Activated effector memory CD4-positive, alpha-beta T cell treated with anti-CD3 and anti-CD28 coated beads, Interleukin-2, amount 50 U/mL, for 16 hours (primary cell): ENCODE data around the gene CCDC188.
A peak's percentile ranks its signal among the peaks of the same experiment; 100 is the strongest.
"Not testable (repeated sequence)": the region's sequence is repeated elsewhere in the genome, so short reads cannot be mapped to it uniquely, and the experiment has no call there.

ENCODE experiments used
- DNase-seq: peaks from one replicate; pipeline ENCODE4 v3.0.0-alpha.2; 2020

The CCDC188 gene

DNA sequence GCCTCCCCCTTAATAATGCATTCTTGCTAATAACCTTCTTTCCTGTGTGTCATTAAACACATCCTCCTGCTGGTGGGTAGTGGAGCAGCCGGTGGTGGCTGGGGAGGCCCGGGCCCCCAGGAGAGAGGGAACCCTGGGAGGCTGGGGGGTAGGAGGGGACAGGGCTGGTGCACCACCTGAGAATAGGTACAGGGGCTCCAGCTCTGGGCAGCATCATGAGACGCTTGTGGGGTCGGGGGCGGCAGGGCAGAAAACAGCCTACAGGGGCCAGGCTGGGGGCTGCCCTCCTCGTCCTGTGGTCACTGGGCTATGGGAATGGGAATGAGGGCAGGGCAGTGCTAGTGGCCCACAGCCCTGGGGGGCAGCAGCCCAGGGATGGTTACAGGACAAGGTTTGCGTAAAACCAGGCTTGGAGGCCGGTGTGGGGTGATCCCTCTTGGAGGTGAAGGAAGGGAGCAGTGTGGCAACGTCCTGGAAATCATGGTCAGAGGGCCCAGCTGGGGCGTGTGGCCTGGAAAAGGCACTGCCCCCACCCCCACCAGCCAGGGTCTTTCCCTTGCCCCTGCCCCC is 18.5 kb upstream of the CCDC188 start:
- DNase-seq = no peak

GRCh38 chr22:20167643-20168322 is 16.9 kb upstream of the CCDC188 start:
- no peak for DNase-seq

DNA sequence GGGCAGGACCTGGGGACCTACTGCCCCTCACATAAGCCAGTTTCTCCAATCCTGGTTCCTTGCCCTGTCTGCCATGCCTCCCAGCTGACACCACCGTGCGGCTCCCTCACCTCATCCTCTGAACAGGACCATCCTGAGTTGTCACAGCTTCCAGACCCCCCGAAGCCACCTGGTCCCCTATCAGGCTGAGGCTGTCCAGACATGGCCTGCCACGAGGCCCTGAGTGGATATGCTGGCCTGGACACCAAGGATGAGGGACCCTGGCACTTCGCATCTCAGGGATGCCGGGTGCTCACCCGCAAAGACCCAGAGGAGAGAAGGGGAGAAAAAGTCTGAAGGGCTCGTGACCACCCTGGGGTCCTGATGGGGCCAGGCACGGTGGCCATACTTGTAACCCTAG is 15.8 kb upstream of the CCDC188 start:
- no peak for DNase-seq

GRCh38 chr22:20165913-20166312 is 15.1 kb upstream of the CCDC188 start:
- no peak for DNase-seq

DNA sequence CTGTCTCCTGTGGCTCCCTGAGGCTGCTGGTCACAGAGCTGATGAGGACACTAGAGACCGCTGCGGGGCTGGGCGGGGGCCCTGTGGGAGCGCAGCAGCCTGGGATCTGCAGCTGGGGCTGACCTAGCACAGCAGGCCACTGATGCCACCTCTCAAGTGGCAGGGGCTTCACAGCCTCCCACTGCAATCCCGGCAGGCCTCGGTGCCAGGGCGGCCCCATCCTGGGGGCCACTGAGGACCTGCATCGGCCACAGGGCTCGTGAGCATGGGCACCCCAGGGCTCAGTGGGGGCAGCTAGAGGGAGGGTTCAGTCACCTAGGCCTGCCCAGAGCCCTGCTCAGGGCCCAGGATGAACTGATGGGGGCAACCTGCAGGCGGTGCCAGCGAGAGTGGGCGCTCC is 14.6 kb upstream of the CCDC188 start:
- no peak for DNase-seq

GRCh38 chr22:20164863-20165262 is 14.0 kb upstream of the CCDC188 start:
- DNase-seq = no peak

DNA sequence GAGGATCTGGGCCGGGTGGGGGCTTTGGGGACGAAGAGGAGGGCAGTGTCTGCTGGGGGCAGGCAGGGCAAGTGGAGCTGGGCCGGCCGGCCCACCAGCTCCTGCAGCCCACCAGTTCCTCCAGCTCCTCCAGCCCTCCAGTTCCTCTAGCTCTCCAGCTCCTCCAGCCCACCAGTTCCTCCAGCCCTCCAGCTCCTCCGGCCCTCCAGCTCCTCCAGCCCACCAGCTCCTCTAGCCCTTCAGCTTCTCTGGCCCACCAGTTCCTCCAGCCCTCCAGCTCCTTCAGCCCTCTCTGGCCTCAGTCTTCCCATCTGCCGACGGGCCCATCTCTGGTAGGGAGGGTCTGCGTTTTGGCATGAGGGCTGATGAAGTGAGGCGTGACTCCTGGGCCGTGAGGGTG is 9.2 kb upstream of the CCDC188 start:
- DNase-seq = no peak

- not testable (repeated sequence) for DNase-seq
These were observed 8.7 kb upstream of the CCDC188 start for GRCh38 chr22:20159531-20159930.

DNA sequence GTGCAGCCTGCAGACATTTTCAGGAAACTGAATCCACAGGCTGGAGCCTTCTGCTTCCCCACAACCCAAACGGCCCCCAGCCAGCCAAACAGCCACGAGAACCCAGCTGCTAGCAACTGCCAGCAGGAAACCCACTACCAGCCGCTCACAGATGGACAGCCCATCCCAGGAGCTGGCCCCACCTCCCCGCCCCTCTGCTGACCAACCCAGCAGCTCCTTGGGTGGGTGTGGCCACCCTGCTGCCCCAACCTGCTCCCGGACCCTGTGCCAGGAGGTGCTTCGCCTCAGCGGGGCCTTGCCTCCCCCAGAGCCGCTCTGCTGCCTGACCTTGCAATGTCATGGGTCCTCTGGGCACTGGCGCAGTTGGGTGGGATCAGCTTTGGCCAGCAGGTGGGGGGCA is 8.2 kb upstream of the CCDC188 start:
- no peak for DNase-seq

GRCh38 chr22:20158391-20159036 is 7.7 kb upstream of the CCDC188 start:
- DNase-seq = no peak

- no peak for DNase-seq
These were observed 6.8 kb upstream of the CCDC188 start for GRCh38 chr22:20157430-20158183.

DNA sequence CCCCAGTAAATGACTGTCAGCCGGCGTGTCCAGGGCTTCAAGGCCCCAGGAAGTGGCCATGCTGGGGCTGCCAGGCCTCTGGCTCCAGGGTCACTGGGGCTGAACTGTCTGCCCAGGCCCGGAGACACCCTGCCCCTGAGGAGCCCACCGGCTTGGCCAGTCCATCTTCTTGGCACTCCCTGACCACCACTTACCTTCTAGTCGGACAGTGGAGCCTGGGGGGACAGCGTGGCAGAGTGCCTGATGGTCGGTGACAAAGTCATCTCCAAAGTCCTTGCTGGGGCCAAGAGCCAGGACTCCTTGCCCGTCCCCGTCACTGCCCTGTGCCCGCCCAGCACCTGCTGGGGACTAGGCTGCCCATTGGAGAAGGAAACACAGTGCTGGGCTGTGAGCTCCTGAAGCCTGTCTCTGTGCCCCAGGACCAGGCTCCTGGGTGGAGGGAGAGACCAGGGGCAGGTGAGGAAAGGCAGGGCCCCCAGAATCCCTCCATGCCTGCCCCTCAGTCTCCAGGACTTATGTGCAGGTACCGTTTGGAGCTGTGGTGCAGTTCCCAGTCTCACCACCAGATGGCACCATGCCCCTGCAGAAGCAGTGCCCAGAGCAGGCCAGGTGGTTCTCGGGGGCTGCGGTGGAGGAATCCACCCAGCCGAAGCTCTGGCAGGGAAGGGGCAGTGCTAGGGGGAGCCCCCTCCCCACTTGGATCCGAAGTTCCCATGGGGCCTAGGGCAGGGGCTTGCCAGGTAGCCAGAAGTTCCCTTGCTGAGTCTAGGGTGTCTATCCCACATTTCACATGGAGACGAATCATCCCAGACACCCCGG is 6.0 kb upstream of the CCDC188 start:
- peak; percentile 96 for DNase-seq

DNA sequence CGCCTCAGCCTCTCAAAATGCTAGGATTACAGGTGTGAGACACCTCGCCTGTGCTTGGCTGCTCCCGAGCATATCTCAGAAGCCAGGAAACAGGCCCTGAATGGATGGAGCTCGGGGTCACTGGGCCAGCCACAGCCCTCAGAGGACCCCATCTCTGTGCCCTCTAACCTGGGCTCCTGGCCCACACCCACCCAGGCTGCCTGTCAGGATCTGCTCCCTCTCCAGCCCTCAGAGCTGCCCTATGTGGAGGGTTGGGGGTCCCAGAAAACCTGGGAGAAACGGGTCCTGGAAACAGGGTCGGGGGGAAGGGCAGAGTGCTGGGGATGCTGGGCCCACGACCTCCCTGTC is 5.2 kb upstream of the CCDC188 start:
- DNase-seq = no peak

GRCh38 chr22:20155330-20156041 is 4.6 kb upstream of the CCDC188 start:
- DNase-seq = no peak

DNA sequence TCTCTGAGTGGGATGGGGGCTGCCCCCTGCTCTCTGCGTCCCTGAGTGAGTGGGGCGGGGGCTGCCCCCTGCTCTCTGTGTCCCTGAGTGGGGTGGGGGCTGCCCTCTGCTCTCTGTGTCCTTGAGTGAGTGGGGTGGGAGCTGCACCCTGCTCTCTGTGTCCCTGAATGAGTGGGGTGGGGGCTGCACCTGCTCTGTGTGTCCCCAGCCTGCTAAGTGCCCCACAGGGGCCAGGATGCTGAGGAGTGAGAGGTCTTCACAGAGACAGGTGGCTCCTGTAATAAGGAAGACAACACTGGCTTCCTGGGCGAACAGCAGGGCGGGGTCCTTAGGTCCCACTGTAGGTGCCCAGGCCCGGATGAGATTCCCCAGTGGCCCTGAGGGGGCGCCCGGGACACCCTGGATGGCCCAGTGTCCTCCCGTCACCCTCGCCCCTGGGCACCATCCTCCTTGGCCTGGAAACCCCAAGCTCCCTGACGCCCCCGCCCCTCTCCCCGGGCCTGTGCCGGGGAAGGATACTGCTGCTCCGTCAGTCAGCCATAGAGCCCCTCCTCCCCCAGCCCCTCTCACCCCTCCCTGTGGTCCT is 3.8 kb upstream of the CCDC188 start:
- DNase-seq = no peak

GRCh38 chr22:20153945-20154344 is 3.1 kb upstream of the CCDC188 start:
- DNase-seq = no peak

DNA sequence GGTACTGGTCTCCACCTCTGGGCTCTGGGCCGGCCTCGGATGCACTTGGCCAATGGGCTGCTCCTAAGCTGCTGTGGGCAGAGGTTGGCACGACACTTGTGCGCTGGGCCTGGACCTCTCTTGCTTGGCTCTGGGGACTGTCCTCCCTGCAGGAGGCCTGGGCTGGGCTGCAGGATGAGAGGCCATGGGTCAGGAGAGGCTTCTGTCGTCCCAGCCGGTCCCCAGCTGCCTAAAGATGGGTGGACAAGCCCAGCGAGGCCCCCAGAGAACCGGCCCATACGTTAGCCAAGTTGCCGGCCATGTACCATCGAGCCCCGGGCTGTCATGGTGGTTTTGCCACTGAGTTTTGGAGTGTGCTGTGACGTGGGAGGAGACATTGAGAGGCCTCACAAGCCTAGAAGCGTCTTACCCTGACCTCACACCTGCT is 1.6 kb upstream of the CCDC188 start:
- DNase-seq = no peak

GRCh38 chr22:20151276-20151588 is 377 bp upstream of the CCDC188 start:
- DNase-seq = no peak

GRCh38 chr22:20149257-20150250 is 1.3 kb downstream of the CCDC188 start:
- no peak for DNase-seq

- DNase-seq = no peak
These were observed 2.4 kb downstream of the CCDC188 start for GRCh38 chr22:20148414-20148813.
